H9 (cell line): Measurements from ENCODE around the gene KANK4. TPM values are rescaled to one million over a fixed set of nuclear protein-coding genes. Genes with fewer than 3 reads are reported as not detected.

Experiments used
- DNase-seq: peaks from one replicate; pipeline ENCODE4 v3.0.0-alpha.2; 2017
- H2AFZ ChIP-seq: one replicate; pipeline ENCODE4 v1.6.1; 2013; ENCODE audit warnings: mild to moderate bottlenecking, low read length, control low read depth, moderate library complexity
- H2AK5ac ChIP-seq: 2 replicates; pipeline ENCODE4 v1.6.1; 2013; ENCODE audit warnings: low read length, control low read depth, mixed read lengths; ENCODE audit not compliant: insufficient read length
- H2BK120ac ChIP-seq: one replicate; pipeline ENCODE4 v1.6.1; 2013; ENCODE audit warnings: low read depth, mild to moderate bottlenecking, low read length, control low read depth, inconsistent platforms; ENCODE audit not compliant: poor library complexity, severe bottlenecking
- H2BK12ac ChIP-seq: 2 replicates; pipeline ENCODE4 v1.6.1; 2013; ENCODE audit warnings: low read length, control low read depth, mixed read lengths, low read depth; ENCODE audit not compliant: insufficient read length
- H2BK15ac ChIP-seq: 2 replicates; pipeline ENCODE4 v1.6.1; 2013; ENCODE audit warnings: low read depth, low read length, control low read depth
- H2BK20ac ChIP-seq: one replicate; pipeline ENCODE4 v1.6.1; 2013; ENCODE audit warnings: low read depth, mild to moderate bottlenecking, low read length, control low read depth, inconsistent platforms; ENCODE audit not compliant: poor library complexity, severe bottlenecking
- H2BK5ac ChIP-seq: 2 replicates; pipeline ENCODE4 v1.6.1; 2013; ENCODE audit warnings: low read length, control low read depth, mixed read lengths; ENCODE audit not compliant: insufficient read length
- H3K14ac ChIP-seq: 2 replicates; pipeline ENCODE4 v1.6.1; 2013; ENCODE audit warnings: low read length, control low read depth; ENCODE audit not compliant: insufficient read depth
- H3K18ac ChIP-seq: 2 replicates; pipeline ENCODE4 v1.6.1; 2013; ENCODE audit warnings: low read depth, mild to moderate bottlenecking, mixed read lengths, low read length, control low read depth; ENCODE audit not compliant: insufficient read length
- H3K23ac ChIP-seq: 2 replicates; pipeline ENCODE4 v1.6.1; 2013; ENCODE audit warnings: low read length, control low read depth, mixed read lengths, low read depth; ENCODE audit not compliant: insufficient read length
- H3K23me2 ChIP-seq: 2 replicates; pipeline ENCODE4 v1.6.1; 2013; ENCODE audit warnings: low read depth, mild to moderate bottlenecking, mixed read lengths, low read length, control low read depth; ENCODE audit not compliant: insufficient read length, poor library complexity, severe bottlenecking
- H3K27ac ChIP-seq: 2 replicates; pipeline ENCODE4 v1.5.1; 2013; ENCODE audit warnings: low read length, control low read depth, mixed read lengths, low read depth; ENCODE audit not compliant: insufficient read length
- H3K27me3 ChIP-seq: 2 replicates; pipeline ENCODE4 v1.6.1; 2013; ENCODE audit warnings: low read length, control low read depth, inconsistent platforms; ENCODE audit not compliant: insufficient read depth
- H3K4ac ChIP-seq: 2 replicates; pipeline ENCODE4 v1.6.1; 2013; ENCODE audit warnings: low read depth, mild to moderate bottlenecking, control low read depth, inconsistent platforms, low read length, moderate library complexity
- H3K4me1 ChIP-seq: 2 replicates; pipeline ENCODE4 v1.6.1; 2013; ENCODE audit warnings: low read length, control low read depth, inconsistent platforms; ENCODE audit not compliant: insufficient read depth
- H3K4me2 ChIP-seq: 2 replicates; pipeline ENCODE4 v1.6.1; 2013; ENCODE audit warnings: low read length, control low read depth, mixed read lengths; ENCODE audit not compliant: insufficient read length, insufficient read depth
- H3K56ac ChIP-seq: 2 replicates; pipeline ENCODE4 v1.6.1; 2013; ENCODE audit warnings: low read depth, mild to moderate bottlenecking, mixed read lengths, low read length, control low read depth; ENCODE audit not compliant: insufficient read length
- H3K79me1 ChIP-seq: 2 replicates; pipeline ENCODE4 v1.6.1; 2013; ENCODE audit warnings: low read depth, mild to moderate bottlenecking, moderate library complexity, low read length, control low read depth, inconsistent platforms; ENCODE audit not compliant: insufficient read depth, poor library complexity, severe bottlenecking
- H3K79me2 ChIP-seq: 2 replicates; pipeline ENCODE4 v1.6.1; 2013; ENCODE audit warnings: low read length, control low read depth, inconsistent platforms; ENCODE audit not compliant: insufficient read depth
- H3K9ac ChIP-seq: 2 replicates; pipeline ENCODE4 v1.6.1; 2013; ENCODE audit warnings: low read length, control low read depth, mixed read lengths; ENCODE audit not compliant: insufficient read length; ENCODE audit errors: extremely low read depth
- H3K9me3 ChIP-seq: one replicate; pipeline ENCODE4 v1.6.1; 2013; ENCODE audit warnings: low read depth, low read length, inconsistent platforms; ENCODE audit not compliant: control insufficient read depth
- H3T11ph ChIP-seq: one replicate; pipeline ENCODE4 v1.6.1; 2013; ENCODE audit warnings: mild to moderate bottlenecking, low read length, control low read depth, inconsistent platforms
- H4K20me1 ChIP-seq: one replicate; pipeline ENCODE4 v1.6.1; 2013; ENCODE audit not compliant: control insufficient read depth, insufficient read length, insufficient read depth
- H4K5ac ChIP-seq: 2 replicates; pipeline ENCODE4 v1.6.1; 2013; ENCODE audit warnings: low read depth, mild to moderate bottlenecking, mixed read lengths, low read length, control low read depth; ENCODE audit not compliant: insufficient read length
- H4K8ac ChIP-seq: replicated peaks from 2 replicates; pipeline ENCODE4 v1.6.1; 2013; ENCODE audit warnings: low read length, control low read depth, mixed read lengths, low read depth; ENCODE audit not compliant: insufficient read length
- H4K91ac ChIP-seq: 2 replicates; pipeline ENCODE4 v1.6.1; 2013; ENCODE audit warnings: low read depth, mild to moderate bottlenecking, moderate library complexity, mixed read lengths, low read length, control low read depth; ENCODE audit not compliant: insufficient read length
- H3K27ac Mint-ChIP-seq, 3 experiments: 2 replicates in 2 of 3; 3 replicates in 1 of 3; pipeline ENCODE4 v1.8.0; 2020 to 2021; ENCODE audit warnings: mixed read lengths in 3 of 3, mild to moderate bottlenecking in 1 of 3, moderate library complexity in 1 of 3
- H3K27me3 Mint-ChIP-seq: 2 replicates; pipeline ENCODE4 v1.8.0; 2021; ENCODE audit warnings: low read depth, mild to moderate bottlenecking, moderate library complexity, mixed read lengths
- H3K36me3 Mint-ChIP-seq, 3 experiments: 2 replicates in 2 of 3; 3 replicates in 1 of 3; pipeline ENCODE4 v1.8.0; 2020 to 2021; ENCODE audit warnings: low read depth in 3 of 3, mixed read lengths in 3 of 3; ENCODE audit not compliant: insufficient read depth in 1 of 3
- H3K4me1 Mint-ChIP-seq, 2 experiments: 2 replicates each; pipeline ENCODE4 v1.8.0; 2020; ENCODE audit warnings: mixed read lengths in 2 of 2
- H3K4me3 Mint-ChIP-seq, 2 experiments: 2 replicates in 1 of 2; 3 replicates in 1 of 2; pipeline ENCODE4 v1.8.0; 2020 to 2021; ENCODE audit warnings: mild to moderate bottlenecking in 2 of 2, mixed read lengths in 2 of 2, moderate library complexity in 1 of 2
- H3K9me3 Mint-ChIP-seq, 2 experiments: 2 replicates in 1 of 2; 3 replicates in 1 of 2; pipeline ENCODE4 v1.8.0; 2020; ENCODE audit warnings: mild to moderate bottlenecking in 2 of 2, mixed read lengths in 2 of 2, moderate library complexity in 1 of 2
- WGBS: extraction: QIAGEN DNeasy Blood & Tissue Kit; methylation state at CpG from one replicate; pipeline ENCODE4 v1.1.7; 2013; ENCODE audit warnings: missing lambda C conversion rate, low lambda C conversion rate, mixed read lengths; ENCODE audit not compliant: insufficient read length; ENCODE audit errors: extremely low coverage; 5-methylcytosine and 5-hydroxymethylcytosine counted together
- total RNA-seq: library from RNA; stranded (reverse); gene quantifications from 2 replicates; pipeline ENCODE4 v1.2.1, GENCODE V29; 2021
- TF ChIP-seq, protein P1 (sequence below): fragments of 200-600 bp; sonication (generic); conservative IDR thresholded peaks from 3 replicates; pipeline ENCODE4 v1.8.0; 2021; ENCODE audit warnings: antibody characterized with exemption, mild to moderate bottlenecking

The KANK4 gene
- total RNA-seq, 1 experiment from 2014 or later = 0.15 TPM

- peak overlapping the region; percentile 53 for H3K9ac ChIP-seq
- H3K9me3 ChIP-seq = no peaks in the 10 kb centered on the region
- H4K91ac ChIP-seq = no peak overlapping the region
- no peaks in the 10 kb centered on the region; the same call in 1 of the 2 replicates for H3K4me1 ChIP-seq
- H3K18ac ChIP-seq = no peak overlapping the region
- no peak overlapping the region for H4K8ac ChIP-seq
- H3K56ac ChIP-seq = no peak overlapping the region
- no peak overlapping the region for H2BK120ac ChIP-seq
- no peak overlapping the region for H3K4ac ChIP-seq
- H2BK5ac ChIP-seq = peak overlapping the region; percentile 58
- no peak overlapping the region for H2BK15ac ChIP-seq
- TF ChIP-seq, protein P1, sequence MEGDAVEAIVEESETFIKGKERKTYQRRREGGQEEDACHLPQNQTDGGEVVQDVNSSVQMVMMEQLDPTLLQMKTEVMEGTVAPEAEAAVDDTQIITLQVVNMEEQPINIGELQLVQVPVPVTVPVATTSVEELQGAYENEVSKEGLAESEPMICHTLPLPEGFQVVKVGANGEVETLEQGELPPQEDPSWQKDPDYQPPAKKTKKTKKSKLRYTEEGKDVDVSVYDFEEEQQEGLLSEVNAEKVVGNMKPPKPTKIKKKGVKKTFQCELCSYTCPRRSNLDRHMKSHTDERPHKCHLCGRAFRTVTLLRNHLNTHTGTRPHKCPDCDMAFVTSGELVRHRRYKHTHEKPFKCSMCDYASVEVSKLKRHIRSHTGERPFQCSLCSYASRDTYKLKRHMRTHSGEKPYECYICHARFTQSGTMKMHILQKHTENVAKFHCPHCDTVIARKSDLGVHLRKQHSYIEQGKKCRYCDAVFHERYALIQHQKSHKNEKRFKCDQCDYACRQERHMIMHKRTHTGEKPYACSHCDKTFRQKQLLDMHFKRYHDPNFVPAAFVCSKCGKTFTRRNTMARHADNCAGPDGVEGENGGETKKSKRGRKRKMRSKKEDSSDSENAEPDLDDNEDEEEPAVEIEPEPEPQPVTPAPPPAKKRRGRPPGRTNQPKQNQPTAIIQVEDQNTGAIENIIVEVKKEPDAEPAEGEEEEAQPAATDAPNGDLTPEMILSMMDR = no peak
- H2BK20ac ChIP-seq = no peak overlapping the region
- WGBS = no CpG with 5 or more reads among the region's 14 CpGs
- H4K5ac ChIP-seq = no peak overlapping the region
- H3K27ac ChIP-seq = peak overlapping the region; percentile 97
- H2AFZ ChIP-seq = no peak overlapping the region
- peak overlapping the region; percentile 97 for H3K4me2 ChIP-seq
- Mint-ChIP-seq H3K4me3 (peak overlapping the region; percentile 68 to 90), H3K9me3 (peaks cover 4 to 7% of the 10 kb centered on the region in 2 experiments; a peak in 3 of 5 replicates), H3K27me3 (peaks cover 2% of the 10 kb centered on the region; the same call in 1 of the 2 replicates), H3K36me3 (peaks cover 53 to 76% (median 74%) of the 10 kb centered on the region in 3 experiments), H3K27ac (peak overlapping the region; percentile 95 to 100 (median 98)), H3K4me1 (peaks cover 36 to 68% of the 10 kb centered on the region in 2 experiments)
- peaks cover 21% of the 10 kb centered on the region for H3K23me2 ChIP-seq
- H2AK5ac ChIP-seq = no peak overlapping the region
- H3K27me3 ChIP-seq = no peaks in the 10 kb centered on the region
- no peak overlapping the region for H3T11ph ChIP-seq
- H4K20me1 ChIP-seq = no peaks in the 10 kb centered on the region
- peaks cover 3% of the 10 kb centered on the region for H3K79me1 ChIP-seq
- peak overlapping the region; percentile 36 for H3K23ac ChIP-seq
- no peak overlapping the region for H3K14ac ChIP-seq
- peak; percentile 84 for DNase-seq
- H3K79me2 ChIP-seq = peaks cover 59% of the 10 kb centered on the region; the same call in 1 of the 2 replicates
- no peak overlapping the region for H2BK12ac ChIP-seq
Observed at GRCh38 chr1:62198069-62198780, 121.0 kb downstream of the KANK4 start.
